Measurements from ENCODE around the gene EHBP1.
"Not testable (repeated sequence)": the region's sequence is repeated elsewhere in the genome, so short reads cannot be mapped to it uniquely, and the experiment has no call there.

Gene EHBP1

DNA sequence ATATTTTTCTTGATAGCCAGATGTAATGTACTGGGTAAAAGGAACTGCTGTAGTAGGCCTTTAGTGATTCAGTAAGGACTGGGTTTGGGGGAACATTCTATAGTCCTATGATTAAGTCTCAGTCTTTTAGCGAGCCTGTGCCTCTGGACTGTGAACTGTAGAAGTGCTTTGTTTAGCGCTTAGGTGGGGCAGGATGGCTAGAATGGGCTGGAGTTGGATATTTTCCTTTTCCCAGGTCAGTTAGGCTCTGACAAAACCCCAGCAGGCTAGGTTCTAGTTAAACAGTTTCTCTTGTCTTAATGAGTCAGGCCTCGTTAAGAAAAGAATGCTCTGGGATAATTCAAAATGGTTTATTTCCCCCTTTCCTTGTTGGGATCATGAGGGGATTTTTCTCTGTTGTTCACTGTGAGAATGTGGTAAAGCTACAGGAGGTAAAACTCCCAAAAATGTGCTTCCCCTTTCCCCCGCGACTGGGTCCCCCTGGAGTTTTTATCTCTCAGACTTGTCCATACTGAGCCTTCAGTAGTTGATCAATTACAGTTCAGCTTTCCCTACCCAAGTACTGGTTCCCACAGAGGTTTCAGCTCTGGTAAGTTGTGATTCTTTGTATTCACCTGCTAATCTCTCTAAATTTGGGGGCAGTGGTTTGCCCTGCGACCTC lies 31.5 kb downstream of the EHBP1 start:
- DNase-seq (ENCODE audit: low read depth) = no peak

DNA sequence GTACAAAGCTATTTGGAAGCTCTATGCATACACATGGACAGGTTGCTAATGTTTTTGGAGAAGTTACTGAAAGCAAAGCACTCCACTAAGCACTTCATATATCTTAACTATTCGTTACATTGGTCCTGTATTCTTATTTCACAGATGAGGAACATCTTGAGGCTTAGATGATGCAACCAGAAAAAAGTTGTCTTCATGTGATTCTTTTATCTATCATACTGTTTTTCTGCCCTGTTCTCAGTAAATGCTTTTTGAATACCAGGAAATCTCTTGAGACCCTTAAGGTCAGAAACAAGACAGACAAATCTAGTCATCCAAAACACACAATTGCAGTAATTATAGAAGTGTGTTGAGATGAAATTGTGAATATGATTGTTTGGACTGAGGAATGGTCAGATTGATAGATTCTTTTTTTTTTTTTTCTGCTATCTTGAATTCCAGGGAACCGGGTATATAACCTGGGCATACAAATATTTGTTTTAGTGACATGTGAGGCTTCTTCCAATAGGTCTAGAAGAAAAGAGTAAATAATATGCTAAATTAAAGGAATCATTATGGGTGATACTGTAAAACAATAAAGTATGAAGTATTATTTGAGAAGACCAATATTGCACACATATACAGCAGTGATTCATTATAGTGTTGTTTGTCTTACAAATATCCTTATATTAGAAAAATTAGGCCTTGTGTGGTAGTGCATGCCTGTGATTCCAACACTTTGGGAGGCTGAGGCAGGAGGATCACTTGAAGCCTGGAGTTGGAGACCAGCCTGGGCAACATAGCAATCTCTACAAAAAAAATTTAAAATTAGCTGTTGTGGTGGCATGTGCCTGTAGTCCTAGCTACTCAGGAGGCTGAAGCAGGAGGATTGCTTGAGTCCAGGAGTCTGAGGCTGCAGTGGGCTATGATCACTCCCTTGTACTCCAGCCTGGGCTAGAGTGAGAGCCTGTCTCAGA lies 33.7 kb downstream of the EHBP1 start:
- no peak for DNase-seq (ENCODE audit: low read depth)

DNA sequence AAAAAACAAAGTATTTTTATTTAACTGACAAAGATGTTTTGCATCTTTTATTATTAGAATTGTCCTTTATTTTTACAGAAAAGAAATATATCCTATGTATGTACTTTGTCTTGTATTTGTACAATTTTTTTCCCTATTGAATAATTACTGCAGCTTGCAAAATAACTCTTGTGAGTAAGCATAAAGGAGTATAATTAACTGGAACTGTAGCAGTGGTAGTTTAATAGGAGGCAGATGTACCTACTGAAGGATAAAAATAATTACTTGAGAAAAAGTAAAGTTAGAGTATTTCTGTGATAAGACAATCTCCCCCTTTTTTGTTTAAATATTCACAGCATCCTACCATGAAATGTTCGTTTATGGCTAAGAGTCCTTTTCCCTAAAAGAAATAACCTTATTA lies 34.7 kb downstream of the EHBP1 start:
- no peak for DNase-seq (ENCODE audit: low read depth)

DNA sequence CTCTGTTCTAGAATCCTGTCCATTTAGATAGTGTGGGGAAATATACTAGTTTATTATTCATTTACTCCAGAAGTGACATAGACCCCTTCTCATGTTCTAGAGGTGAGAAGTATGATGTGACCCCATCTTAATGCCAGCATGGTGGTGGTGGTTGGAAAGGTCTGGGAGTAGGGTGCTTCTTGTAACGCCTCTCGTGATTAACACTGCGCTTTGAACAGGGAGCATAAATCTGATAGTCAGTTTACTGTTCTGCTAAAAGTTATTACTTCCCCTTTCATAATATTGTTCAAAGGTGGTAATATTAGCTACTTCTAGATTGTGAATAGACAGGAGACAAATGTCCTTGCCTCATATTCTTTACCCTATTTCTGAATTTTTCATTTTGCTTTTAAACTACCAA lies 35.6 kb downstream of the EHBP1 start:
- no peak for DNase-seq (ENCODE audit: low read depth)

DNA sequence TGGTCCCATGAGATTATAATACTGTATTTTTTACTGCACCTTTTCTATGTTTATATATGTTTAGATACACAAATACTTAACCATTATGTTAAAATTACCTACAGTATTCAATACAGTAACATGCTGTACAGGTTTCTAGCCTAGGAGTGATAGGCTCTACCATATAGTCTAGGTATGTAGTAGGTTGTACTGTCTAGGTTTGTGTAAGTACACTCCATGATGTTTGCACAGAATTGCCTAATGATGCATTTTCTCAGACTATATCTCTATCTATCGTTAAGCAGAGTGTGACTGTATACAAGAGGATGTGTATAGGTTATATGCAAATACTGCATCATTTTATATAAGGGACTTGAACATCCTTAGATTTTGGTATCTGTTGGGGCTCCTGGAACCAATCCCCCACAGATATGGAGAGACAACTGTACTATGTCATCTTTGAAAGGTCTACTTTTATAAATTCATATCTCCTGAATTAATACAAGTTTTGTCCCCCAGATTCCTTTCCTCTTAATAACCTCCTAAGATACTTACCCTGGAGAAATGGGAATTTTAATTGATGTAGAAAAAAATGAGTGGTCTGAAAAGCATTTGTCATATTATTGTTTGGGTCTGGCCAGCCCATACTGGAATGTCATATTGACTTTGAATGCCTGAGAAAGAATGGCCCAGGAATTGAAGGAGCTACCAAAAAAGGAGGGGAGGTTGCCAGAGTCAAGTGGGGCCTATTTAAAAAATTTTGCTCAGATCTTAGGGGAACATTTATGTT lies 36.6 kb downstream of the EHBP1 start:
- DNase-seq (ENCODE audit: low read depth) = no peak

DNA sequence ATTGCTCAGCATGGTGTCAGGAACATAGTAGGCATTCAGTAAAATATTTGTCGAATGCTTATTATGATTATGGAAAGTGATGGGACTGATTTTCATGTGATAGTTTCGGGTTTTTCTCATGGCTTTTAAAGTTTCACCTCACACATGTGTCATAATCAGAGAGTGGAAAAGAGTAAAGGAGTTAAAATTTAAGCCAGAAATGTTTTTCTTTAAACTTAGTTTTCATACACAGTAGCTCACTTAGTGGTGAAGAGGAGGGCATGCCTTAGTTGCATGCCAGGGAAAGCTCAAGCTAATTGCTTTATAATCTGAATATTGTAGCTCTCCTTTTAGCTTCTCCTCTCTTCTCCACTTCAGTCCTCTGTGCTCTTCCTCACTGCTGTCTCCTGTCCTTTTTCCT lies 38.0 kb downstream of the EHBP1 start:
- no peak for DNase-seq (ENCODE audit: low read depth)

DNA sequence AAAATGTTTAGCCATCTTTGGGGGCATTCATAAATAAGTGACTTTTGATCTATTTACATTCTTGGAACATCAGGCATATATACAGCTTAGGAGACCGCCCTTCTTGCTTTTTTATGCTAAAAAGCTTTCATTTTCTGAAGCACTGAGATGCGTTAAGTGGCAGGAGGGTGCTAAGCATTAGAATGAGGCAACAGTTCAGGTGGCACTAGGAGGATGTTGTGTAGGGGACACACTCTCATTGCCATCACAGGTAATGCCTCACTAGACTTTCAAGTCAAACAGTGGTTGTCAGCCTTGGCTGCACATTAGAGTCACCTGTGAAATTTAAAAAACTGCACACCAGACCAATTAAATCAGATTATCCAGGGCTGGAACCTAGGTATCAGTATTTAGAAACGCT lies 39.1 kb downstream of the EHBP1 start:
- DNase-seq (ENCODE audit: low read depth) = no peak

DNA sequence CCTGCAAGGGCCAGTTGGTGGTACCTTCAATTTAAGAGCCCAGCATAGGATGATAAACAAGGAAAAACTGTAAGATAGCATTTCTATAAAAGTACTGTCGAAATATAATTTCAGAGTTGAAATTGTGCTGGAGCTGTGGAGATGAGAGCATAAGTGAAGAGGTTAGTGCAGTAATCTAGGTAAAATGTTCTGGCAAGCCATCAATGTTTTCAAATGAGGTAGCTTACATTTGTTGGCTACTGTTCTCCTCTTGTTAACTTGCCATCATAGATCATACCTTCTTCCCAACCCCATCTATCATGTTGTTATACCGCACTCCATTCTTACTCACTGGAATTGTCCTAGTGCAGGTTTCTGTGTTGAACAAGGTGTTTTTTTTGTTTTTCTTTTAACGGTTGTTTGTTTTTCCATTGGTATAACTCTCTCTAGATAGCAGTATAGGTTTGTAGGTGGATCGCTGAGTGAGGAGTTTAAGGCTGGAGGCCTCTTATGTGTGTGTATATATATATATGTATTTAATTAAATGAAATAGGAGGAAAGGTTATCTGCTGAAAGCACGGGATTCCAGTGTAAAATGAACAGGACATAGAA lies 40.5 kb downstream of the EHBP1 start:
- DNase-seq (ENCODE audit: low read depth) = no peak

DNA sequence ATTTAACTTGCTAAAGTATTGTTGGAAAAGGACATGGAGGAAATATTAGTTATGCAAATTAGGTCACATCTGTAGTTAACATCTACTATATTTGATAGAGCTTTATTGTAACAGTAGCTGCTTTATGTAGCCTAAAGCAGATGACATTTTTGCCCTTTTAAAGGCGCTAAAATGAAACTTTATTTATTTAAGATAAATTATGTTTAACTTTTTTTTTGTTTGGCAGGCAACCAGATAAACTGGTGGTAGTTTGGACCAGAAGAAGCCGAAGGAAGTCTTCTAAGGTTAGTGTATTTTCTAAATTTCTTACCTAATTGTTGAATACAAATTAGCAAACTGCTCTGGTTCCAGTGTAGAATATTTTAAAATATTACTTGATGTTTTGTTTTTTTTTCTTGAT lies 41.7 kb downstream of the EHBP1 start:
- no peak for DNase-seq (ENCODE audit: low read depth)

DNA sequence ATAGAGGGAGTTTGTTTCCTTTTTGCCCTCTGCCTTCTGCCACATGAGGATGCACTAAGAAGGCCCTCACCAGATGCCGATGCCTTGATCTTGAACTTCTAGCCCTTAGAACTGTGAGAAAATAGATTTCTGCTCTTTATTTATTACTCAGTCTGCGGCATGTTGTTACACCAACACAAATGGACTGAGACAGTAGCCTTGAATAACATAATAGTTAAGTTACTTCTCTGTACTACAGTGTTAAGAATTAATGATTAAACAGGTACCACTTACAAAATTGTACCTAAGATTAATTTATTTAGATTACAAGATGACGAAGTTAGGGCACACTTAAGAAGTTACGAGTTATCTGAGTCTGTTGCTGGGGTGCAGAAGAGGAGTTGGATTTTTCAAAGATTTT lies 42.4 kb downstream of the EHBP1 start:
- no peak for DNase-seq (ENCODE audit: low read depth)

DNA sequence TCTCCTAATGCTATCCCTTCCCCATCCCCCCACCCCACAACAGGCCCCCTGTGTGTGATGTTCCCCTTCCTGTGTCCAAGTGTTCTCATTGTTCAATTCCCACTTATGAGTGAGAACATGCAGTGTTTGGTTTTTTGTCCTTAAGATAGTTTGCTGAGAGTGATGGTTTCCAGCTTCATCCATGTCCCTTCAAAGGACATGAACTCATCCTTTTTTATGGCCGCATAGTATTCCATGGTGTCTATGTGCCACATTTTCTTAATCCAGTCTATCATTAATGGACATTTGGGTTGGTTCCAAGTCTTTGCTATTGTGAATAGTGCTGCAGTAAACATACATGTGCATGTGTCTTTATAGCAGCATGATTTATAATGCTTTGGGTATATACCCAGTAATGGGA lies 43.6 kb downstream of the EHBP1 start:
- not testable (repeated sequence) for DNase-seq (ENCODE audit: low read depth)

DNA sequence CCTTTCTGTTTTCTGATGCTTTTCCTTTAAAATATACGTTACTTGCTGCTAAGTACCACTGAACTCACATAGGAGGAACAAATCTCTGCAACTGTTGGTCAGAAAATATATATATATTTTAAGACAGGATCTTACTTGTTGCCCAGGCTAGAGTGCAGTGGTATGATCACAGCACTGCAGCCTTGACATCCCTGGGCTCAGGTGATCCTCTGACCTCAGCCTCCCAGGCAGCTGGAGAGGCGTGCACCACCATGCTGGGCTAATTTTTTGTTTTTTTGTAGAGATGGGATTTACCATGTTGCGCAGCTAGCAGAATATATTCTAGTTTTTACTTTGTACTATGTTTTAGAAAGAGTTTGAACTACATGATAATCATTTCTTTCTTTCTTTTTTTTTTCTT lies 51.5 kb downstream of the EHBP1 start:
- no peak for DNase-seq (ENCODE audit: low read depth)

DNA sequence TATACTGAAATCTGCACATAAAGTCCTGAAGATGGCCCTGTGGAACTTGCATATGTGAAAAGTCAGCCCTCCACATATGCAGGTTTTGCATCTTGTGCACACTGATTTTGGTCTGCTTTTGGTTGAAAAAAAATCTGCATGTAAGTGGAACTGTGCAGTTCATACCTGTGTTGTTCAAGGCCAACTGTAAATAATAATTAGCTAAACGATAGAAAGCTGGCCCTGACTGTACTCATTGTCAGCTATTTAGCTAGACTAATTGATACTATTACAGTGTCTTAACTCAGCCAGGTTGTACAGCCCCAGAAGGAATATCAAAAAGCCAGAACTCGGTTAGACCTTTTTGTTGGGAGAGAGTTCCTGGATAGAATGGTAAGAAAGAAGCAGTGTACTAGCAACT lies 54.5 kb downstream of the EHBP1 start:
- no peak for DNase-seq (ENCODE audit: low read depth)

DNA sequence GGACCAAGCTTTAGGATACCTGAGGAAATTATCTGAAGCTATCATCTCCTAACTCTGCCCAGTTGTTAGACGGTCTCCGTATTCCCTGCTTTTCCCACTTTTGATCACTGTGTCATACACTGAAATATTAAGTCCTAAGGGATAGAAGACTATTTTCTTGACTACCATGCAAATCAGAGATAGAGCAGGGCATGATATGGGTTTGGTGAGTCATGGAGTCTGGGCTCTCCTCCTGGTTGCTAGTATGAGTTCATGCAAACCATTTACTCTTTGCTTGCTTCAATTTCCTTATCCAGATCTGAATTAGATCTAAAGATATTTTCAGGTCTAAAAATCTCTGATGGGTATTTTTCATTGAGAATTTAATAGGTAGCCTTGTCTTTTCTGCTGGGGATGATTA lies 55.0 kb downstream of the EHBP1 start:
- DNase-seq (ENCODE audit: low read depth) = no peak

DNA sequence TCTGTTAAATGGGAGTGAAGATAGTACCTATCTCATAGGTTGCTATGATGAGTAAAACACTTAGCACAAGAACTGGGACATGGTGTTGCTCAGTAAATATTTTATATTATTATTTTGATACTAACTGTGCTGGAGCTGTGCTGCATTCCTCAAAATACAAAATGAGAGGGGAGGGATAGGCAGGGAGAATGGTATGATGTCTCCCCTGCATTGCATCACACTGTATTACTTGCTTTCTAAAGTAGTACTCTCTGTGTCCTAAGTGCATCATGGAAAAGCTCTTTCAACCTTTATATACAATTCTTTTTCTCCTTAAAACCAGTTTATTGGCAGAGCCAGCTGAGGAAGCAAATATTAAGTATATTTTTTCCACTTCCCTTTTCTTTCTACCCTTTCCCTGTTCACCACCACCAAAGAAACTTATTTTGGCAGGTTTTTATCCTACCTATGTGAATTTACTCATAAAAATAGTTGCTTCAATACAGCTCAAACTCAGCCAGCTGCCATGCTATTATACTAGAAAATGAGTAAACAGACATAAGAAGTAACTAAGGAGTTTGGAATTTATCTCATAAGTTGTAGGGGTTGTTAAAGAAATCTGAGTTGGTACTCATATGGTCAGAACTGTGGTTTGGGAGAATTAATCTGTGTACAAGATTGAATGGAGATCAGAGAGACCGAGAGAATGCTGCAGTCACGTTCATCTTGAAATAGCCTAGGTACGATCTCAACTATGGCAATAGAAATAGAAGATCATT lies 60.3 kb downstream of the EHBP1 start:
- no peak for DNase-seq (ENCODE audit: low read depth)

DNA sequence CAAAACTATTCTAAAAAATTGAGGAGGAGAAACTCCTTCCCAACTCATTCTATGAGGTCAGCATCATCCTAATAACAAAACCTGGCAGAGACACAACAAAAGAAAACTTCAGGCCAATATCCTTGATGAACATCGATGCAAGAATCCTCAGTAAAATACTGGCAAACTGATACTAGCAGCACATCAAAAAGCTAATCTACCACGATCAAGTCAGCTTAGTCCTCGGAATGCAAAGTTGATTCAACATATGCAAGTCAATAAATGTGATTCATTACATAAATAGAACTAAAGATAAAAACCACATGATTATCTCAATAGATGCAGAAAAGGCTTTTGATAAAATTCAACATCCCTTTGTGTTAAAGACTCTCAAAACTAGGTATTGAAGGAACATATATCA lies 63.1 kb downstream of the EHBP1 start:
- no peak for DNase-seq (ENCODE audit: low read depth)

DNA sequence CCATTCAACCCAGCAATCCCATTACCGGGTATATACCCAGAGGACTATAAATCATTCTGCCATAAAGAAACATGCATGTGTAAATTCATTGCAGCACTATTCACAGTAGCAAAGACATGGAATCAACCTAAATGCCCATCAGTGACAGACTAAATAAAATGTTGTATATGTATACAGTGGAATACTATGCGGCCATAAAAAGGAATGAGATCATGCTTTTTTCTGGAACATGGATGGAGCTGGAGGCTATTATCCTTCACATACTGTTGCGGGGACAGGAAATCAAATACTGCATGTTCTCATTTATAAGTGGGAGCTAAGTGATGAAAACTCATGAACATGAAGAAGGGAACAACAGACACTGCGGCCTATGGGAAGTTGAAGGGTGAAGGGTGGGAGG lies 65.1 kb downstream of the EHBP1 start:
- DNase-seq (ENCODE audit: low read depth) = no peak

DNA sequence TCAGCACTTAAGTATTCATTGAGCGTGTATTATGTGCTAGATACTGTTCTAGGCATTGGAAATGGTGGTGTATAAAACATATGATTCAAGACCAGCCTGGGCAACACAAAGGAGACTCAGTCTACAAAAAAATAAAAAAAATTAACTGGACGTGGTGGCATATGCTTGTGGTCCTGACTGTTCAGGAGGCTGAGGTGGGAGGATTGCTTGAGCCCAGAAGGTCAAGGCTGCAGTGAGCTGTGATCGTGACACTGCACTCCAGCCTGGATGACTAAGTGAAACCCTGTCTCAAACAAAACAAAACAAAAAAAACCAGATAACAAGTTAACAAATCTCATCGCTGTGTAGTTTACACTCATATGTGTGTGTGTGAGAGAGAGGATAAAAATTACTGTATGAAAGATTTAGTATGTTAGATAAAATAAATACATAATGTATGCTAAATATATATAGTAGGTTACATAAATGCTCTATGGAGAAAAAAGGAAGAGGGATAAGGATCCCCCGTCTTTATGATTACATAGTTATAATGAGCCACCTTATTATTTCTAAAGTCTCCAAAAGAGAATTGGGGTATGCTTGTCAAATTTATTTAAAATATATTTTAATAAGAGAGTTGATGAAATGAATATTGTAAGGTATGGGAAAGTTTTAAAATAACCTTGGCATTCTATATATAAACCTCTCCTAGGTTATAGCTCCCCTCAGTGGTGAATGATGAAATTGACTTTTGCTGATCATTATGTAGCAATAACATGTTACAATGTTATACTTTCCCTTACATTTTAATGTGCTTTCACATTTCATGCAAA lies 69.2 kb downstream of the EHBP1 start:
- DNase-seq (ENCODE audit: low read depth) = no peak

DNA sequence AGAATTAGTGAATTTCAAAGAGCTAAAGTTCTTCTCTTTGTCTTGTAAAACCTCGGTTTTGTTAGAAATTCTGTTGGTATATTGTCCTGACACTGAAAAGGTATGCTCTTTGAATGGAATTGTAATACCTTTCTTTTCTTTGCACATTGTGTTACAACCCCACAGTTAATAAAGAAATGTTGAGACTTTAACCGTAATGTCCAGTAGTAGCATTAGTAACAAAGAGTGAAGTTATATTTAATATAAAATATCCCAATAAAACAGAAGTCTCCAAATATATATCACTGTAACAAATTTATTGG lies 69.8 kb downstream of the EHBP1 start:
- DNase-seq (ENCODE audit: low read depth) = no peak

DNA sequence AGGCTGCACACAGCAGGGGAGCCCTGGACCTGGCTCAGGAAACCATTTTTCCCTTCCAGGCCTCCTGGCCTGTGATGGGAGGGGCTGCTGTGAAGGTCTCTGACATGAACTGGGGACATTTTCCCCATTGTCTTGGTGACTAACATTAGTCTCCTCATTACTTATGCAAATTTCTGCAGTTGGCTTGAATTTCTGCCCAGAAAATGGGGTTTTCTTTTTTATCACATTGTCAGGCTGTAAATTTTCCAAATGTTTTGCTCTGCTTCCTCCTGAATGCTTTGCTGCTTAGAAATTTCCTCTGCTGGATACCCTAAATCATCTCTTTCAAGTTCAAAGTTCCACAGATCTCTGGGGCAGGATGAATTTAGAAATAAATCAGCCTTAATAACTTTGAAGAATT lies 78.2 kb downstream of the EHBP1 start:
- no peak for DNase-seq (ENCODE audit: low read depth)

DNA sequence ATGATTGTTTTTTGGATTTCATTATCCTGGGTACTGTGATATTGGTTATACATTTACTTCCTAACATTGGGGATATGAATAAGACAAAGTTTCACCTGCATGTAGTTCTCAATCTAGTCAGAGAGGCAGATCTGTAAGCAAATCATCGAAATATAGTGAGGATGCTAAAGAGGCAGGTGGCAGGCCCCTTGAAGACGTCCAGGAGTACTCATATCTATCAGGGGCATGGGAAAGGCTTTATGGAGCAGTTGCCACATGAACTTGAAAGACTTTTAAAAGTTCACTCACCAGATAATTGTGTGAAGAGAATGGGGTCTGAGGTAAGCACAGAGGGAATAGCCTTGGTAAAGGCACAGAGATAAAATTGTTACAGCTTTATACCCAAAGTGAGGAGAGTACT lies 78.8 kb downstream of the EHBP1 start:
- DNase-seq (ENCODE audit: low read depth) = no peak
